SK-N-SH (cell line): ENCODE measurements around the gene SDC3. TPM values are rescaled to one million over a fixed set of nuclear protein-coding genes. Genes with fewer than 3 reads are reported as not detected.

ENCODE experiments used
- CTCF ChIA-PET: fragments of 300-600, 350-600 bp; formaldehyde crosslinking; extraction: SDS; loops from one replicate; lab custom pipeline; 2021; lab: Yijun Ruan, JAX
- POLR2A ChIA-PET: fragments of 350-600 bp; sonication (Branson Sonifier 250); formaldehyde crosslinking; extraction: SDS; loops from one replicate; lab custom pipeline; 2020; ENCODE audit warnings: antibody characterized with exemption, inconsistent platforms; lab: Yijun Ruan, JAX
- DNase-seq: peaks from one replicate; pipeline ENCODE4 v3.0.0; 2012
- H2AFZ ChIP-seq: fragments of 200-600 bp; sonication (generic); 2 replicates; pipeline ENCODE4 v1.8.1; 2016; ENCODE audit warnings: antibody characterized with exemption, mild to moderate bottlenecking, low read depth
- H3F3A ChIP-seq: fragments of 200-600 bp; sonication (generic); replicated peaks from 2 replicates; pipeline ENCODE3; 2016; ENCODE audit warnings: antibody characterized with exemption, mild to moderate bottlenecking; ENCODE audit not compliant: insufficient read depth
- H3K27ac ChIP-seq, 2 experiments: fragments of 200-500 bp in 1 of 2; fragments of 200-600 bp in 1 of 2; sonication (Bioruptor generic) in 1 of 2; sonication (generic), shearing (Covaris generic) in 1 of 2; 2 replicates each; pipeline versions ENCODE4 v1.5.1 to v1.6.1; 2014 to 2016; ENCODE audit warnings: low read depth in 2 of 2, inconsistent platforms in 1 of 2, low read length in 1 of 2, mild to moderate bottlenecking in 1 of 2, mixed read lengths in 1 of 2
- H3K27me3 ChIP-seq: fragments of 200-600 bp; sonication (generic), shearing (Covaris generic); 2 replicates; pipeline ENCODE4 v1.6.1; 2016; ENCODE audit warnings: mixed run types; ENCODE audit not compliant: insufficient read depth
- H3K36me3 ChIP-seq, 2 experiments: fragments of 200-500 bp in 1 of 2; fragments of 200-600 bp in 1 of 2; sonication (Bioruptor generic) in 1 of 2; sonication (generic) in 1 of 2; replicated peaks in 1 of 2; 2 replicates each; pipeline versions ENCODE3 to v1.5.1; 2014 to 2016; ENCODE audit warnings: low read length in 1 of 2, mild to moderate bottlenecking in 1 of 2; ENCODE audit not compliant: insufficient read depth in 2 of 2, control insufficient read depth in 1 of 2
- H3K4me1 ChIP-seq, 2 experiments: fragments of 200-500 bp in 1 of 2; fragments of 200-600 bp in 1 of 2; sonication (Bioruptor generic) in 1 of 2; sonication (generic), shearing (Covaris generic) in 1 of 2; 2 replicates each; pipeline versions ENCODE4 v1.5.1 to v1.6.1; 2014 to 2016; ENCODE audit warnings: low read depth in 1 of 2, low read length in 1 of 2, mixed run types in 1 of 2; ENCODE audit not compliant: insufficient read depth in 2 of 2, control insufficient read depth in 1 of 2
- H3K4me2 ChIP-seq: fragments of 200-600 bp; sonication (generic), shearing (Covaris generic); 2 replicates; pipeline ENCODE4 v1.6.1; 2017; ENCODE audit warnings: mixed run types
- H3K4me3 ChIP-seq, 2 experiments: fragments of 200-500 bp in 1 of 2; fragments of 200-600 bp in 1 of 2; sonication (Bioruptor generic) in 1 of 2; sonication (generic), shearing (Covaris generic) in 1 of 2; 2 replicates each; pipeline versions ENCODE4 v1.5.1 to v1.8.1; 2014 to 2016; ENCODE audit warnings: low read depth in 2 of 2, inconsistent platforms in 1 of 2, low read length in 1 of 2, mild to moderate bottlenecking in 1 of 2, mixed read lengths in 1 of 2, moderate library complexity in 1 of 2
- H3K79me2 ChIP-seq: fragments of 200-600 bp; sonication (generic); 2 replicates; pipeline ENCODE4 v1.8.1; 2017; ENCODE audit warnings: mild to moderate bottlenecking; ENCODE audit not compliant: insufficient read depth
- H3K9ac ChIP-seq: fragments of 200-600 bp; sonication (generic); 2 replicates; pipeline ENCODE4 v1.6.1; 2017; ENCODE audit warnings: mixed run types
- H3K9me2 ChIP-seq: fragments of 200-600 bp; sonication (generic); 2 replicates; pipeline ENCODE4 v1.6.1; 2017; ENCODE audit warnings: mixed run types
- H3K9me3 ChIP-seq: fragments of 200-600 bp; sonication (generic); 2 replicates; pipeline ENCODE4 v1.6.1; 2017; ENCODE audit warnings: mixed run types, mild to moderate bottlenecking, moderate library complexity
- H4K20me1 ChIP-seq: fragments of 200-600 bp; sonication (generic); 2 replicates; pipeline ENCODE4 v1.6.1; 2017; ENCODE audit warnings: mild to moderate bottlenecking, mixed run types; ENCODE audit not compliant: insufficient read depth
- ELF1 ChIP-seq: IDR thresholded peaks from 2 replicates; pipeline ENCODE4 v1.4.0; 2012
- EP300 ChIP-seq, 2 experiments: IDR thresholded peaks; 2 replicates each; pipeline versions ENCODE4 v1.4.0 to v1.6.1; 2012; ENCODE audit warnings: borderline replicate concordance in 1 of 2, low read depth in 1 of 2, low read length in 1 of 2
- FOSL2 ChIP-seq: IDR thresholded peaks from 2 replicates; pipeline ENCODE4 v1.4.0; 2012; ENCODE audit warnings: low read depth, mild to moderate bottlenecking, moderate library complexity, borderline replicate concordance
- FOXJ3 ChIP-seq: sonication (generic); formaldehyde crosslinking; IDR thresholded peaks from 2 replicates; pipeline ENCODE4 v1.5.1; 2020; ENCODE audit warnings: mild to moderate bottlenecking, missing genetic modification reagents
- MXI1 ChIP-seq: IDR thresholded peaks from 2 replicates; pipeline ENCODE4 v1.6.1; 2012; ENCODE audit warnings: mild to moderate bottlenecking, low read depth, low read length, improper control_type of control experiment
- NFIC ChIP-seq: IDR thresholded peaks from 2 replicates; pipeline ENCODE4 v1.4.0; 2012; ENCODE audit warnings: borderline replicate concordance
- PBX3 ChIP-seq: IDR thresholded peaks from 2 replicates; pipeline ENCODE4; 2012
- REST ChIP-seq: IDR thresholded peaks from 2 replicates; pipeline ENCODE4 v1.6.1; 2012; ENCODE audit warnings: mild to moderate bottlenecking, low read depth, low read length, moderate library complexity
- TCF12 ChIP-seq: IDR thresholded peaks from 2 replicates; pipeline ENCODE4 v1.4.0; 2012
- TEAD4 ChIP-seq: IDR thresholded peaks from 2 replicates; pipeline ENCODE4 v1.4.0; 2012; ENCODE audit warnings: mild to moderate bottlenecking, borderline replicate concordance; ENCODE audit not compliant: insufficient read depth
- WGBS: methylation state at CpG from one replicate; pipeline ENCODE4 v1.1.6; 2017; ENCODE audit warnings: low lambda C conversion rate; 5-methylcytosine and 5-hydroxymethylcytosine counted together
- polyA plus RNA-seq, 3 experiments: library from polyadenylated mRNA; depleted of rRNA; stranded (reverse); fragments of >200 nt; gene quantifications; 2 replicates each; pipeline ENCODE4 v1.2.3, GENCODE V29; 2012
- TF ChIP-seq, protein P1 (sequence below): IDR thresholded peaks from 2 replicates; pipeline ENCODE4 v1.4.0; 2012; ENCODE audit warnings: low read depth
- TF ChIP-seq, protein P2 (sequence below): IDR thresholded peaks from 2 replicates; pipeline ENCODE4 v1.4.0; 2012; ENCODE audit warnings: low read depth, borderline replicate concordance

SDC3 gene
- polyA plus RNA-seq, 1 of the 3 experiments (the other 2 are of a cell fraction) = 18.8 TPM

- no peak overlapping the region for H2AFZ ChIP-seq
- 93% methylated on average over 2 of the region's 3 CpGs for WGBS
- no peaks in the 10 kb centered on the region for H3K27me3 ChIP-seq
- CTCF ChIA-PET = interaction anchor here (1.2 to 47.0 kb wide), 7 partner anchors 9 to 194 kb away, joined by 3 to 1422 read pairs (median 93); no protein-coding TSS in a partner anchor
- no peak overlapping the region for H3K9ac ChIP-seq
- TF ChIP-seq, protein P1, sequence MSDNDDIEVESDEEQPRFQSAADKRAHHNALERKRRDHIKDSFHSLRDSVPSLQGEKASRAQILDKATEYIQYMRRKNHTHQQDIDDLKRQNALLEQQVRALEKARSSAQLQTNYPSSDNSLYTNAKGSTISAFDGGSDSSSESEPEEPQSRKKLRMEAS = no peak
- no peak for TF ChIP-seq TCF12
- no peak for TF ChIP-seq FOSL2
- TF ChIP-seq NFIC = no peak
- TF ChIP-seq TEAD4 = no peak
- TF ChIP-seq, all 33 proteins: peak for 0
- H3K4me3 ChIP-seq = no peak overlapping the region
- no peaks in the 10 kb centered on the region for H3K36me3 ChIP-seq
- H3K9me3 ChIP-seq = no peaks in the 10 kb centered on the region
- H3F3A ChIP-seq = no peaks in the 10 kb centered on the region
- H3K9me2 ChIP-seq = no peaks in the 10 kb centered on the region
- no peak overlapping the region for H3K27ac ChIP-seq
- peaks cover 6 to 21% of the 10 kb centered on the region in 2 experiments; a peak in 3 of 4 replicates for H3K4me1 ChIP-seq
- H3K79me2 ChIP-seq = no peaks in the 10 kb centered on the region
- no peak overlapping the region for H3K4me2 ChIP-seq
- POLR2A ChIA-PET = no interaction called here
- no peaks in the 10 kb centered on the region for H4K20me1 ChIP-seq
- DNase-seq = no peak
Observed at GRCh38 chr1:30914587-30914922, 6.0 kb upstream of the SDC3 start.

DNA sequence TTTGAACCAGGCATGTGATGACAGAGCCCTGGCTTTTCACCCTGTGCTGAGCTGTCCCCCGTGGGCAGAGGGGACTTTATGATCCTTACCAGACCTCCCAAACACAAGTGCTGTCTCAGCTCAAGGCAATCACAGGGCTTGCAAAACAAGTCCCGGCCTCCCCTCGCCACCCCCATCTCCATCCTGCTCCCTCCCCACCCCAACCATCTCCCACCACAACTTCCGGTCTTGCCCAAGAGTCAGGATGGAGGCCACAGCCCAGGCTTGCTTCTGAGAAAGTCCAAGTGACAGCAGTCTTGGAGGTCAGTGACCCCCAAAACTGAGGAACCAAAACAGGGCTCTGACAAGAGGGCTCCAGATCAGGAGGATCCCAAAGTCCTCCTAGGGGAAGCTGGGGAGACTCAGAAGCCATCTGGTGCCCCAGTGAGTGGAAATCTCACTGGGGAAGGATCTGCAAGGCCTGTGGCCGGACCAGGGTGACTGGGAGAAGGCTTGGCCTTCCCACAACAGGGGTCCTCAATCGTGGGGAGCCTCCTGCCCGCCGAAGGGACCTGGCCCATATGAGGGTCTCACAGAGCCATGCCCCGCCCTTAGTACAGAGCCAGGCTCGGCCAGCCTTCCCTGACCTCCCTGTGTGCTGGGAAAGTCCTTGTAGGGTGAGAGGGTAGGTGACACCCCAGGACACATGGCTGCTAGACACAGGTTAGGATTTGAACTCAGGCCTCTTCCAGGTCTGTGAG is 4.5 kb upstream of the SDC3 start:
- Histone ChIP-seq H3K27ac (no peak overlapping the region), H3K27me3 (no peaks in the 10 kb centered on the region), H3K79me2 (no peaks in the 10 kb centered on the region), H3K36me3 (no peaks in the 10 kb centered on the region), H3K4me1 (peaks cover 4 to 18% of the 10 kb centered on the region in 2 experiments; a peak in 3 of 4 replicates), H3K4me3 (no peak overlapping the region), H3K4me2 (no peak overlapping the region), H2AFZ (no peak overlapping the region), H3K9ac (no peak overlapping the region), H3K9me2 (no peaks in the 10 kb centered on the region), H3K9me3 (no peaks in the 10 kb centered on the region), H3F3A (no peaks in the 10 kb centered on the region), H4K20me1 (no peaks in the 10 kb centered on the region)
- TF ChIP-seq ELF1 (no peak), EP300 (IDR thresholded peaks at IDR 0.05; ENCODE audit: borderline replicate concordance in 1 of 2, low read depth in 1 of 2, low read length in 1 of 2) (peak in 1 of 2 experiments; percentile 27; a peak in 1 of 4 replicates), MXI1 (no peak), FOXJ3 (no peak), REST (no peak), PBX3 (no peak)
- TF ChIP-seq, protein P1 = no peak
- TF ChIP-seq, protein P2, sequence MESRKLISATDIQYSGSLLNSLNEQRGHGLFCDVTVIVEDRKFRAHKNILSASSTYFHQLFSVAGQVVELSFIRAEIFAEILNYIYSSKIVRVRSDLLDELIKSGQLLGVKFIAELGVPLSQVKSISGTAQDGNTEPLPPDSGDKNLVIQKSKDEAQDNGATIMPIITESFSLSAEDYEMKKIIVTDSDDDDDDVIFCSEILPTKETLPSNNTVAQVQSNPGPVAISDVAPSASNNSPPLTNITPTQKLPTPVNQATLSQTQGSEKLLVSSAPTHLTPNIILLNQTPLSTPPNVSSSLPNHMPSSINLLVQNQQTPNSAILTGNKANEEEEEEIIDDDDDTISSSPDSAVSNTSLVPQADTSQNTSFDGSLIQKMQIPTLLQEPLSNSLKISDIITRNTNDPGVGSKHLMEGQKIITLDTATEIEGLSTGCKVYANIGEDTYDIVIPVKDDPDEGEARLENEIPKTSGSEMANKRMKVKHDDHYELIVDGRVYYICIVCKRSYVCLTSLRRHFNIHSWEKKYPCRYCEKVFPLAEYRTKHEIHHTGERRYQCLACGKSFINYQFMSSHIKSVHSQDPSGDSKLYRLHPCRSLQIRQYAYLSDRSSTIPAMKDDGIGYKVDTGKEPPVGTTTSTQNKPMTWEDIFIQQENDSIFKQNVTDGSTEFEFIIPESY = no peak
- ChIA-PET CTCF (interaction anchor here (1.0 to 47.0 kb wide), 11 partner anchors 11 to 193 kb away, joined by 3 to 1422 read pairs (median 32); partner anchors contain the start of gene MATN1), POLR2A (no interaction called here)
- peak; percentile 52 for DNase-seq
- WGBS = 82% methylated on average over 9 of the region's 10 CpGs
